Measurements from ENCODE around the gene S1PR5.
"Not testable (repeated sequence)": the region's sequence is repeated elsewhere in the genome, so short reads cannot be mapped to it uniquely, and the experiment has no call there.

S1PR5 gene

GRCh38 chr19:10543059-10543419 lies 25.8 kb upstream of the S1PR5 start:
- no peak for TF ChIP-seq EZH2phosphoT487 (conservative IDR thresholded peaks at IDR 0.05; ENCODE audit: low read length)
- TF ChIP-seq, protein P1, sequence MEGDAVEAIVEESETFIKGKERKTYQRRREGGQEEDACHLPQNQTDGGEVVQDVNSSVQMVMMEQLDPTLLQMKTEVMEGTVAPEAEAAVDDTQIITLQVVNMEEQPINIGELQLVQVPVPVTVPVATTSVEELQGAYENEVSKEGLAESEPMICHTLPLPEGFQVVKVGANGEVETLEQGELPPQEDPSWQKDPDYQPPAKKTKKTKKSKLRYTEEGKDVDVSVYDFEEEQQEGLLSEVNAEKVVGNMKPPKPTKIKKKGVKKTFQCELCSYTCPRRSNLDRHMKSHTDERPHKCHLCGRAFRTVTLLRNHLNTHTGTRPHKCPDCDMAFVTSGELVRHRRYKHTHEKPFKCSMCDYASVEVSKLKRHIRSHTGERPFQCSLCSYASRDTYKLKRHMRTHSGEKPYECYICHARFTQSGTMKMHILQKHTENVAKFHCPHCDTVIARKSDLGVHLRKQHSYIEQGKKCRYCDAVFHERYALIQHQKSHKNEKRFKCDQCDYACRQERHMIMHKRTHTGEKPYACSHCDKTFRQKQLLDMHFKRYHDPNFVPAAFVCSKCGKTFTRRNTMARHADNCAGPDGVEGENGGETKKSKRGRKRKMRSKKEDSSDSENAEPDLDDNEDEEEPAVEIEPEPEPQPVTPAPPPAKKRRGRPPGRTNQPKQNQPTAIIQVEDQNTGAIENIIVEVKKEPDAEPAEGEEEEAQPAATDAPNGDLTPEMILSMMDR (IDR thresholded peaks at IDR 0.05; ENCODE audit: insufficient read depth, low read length, poor library complexity, severe bottlenecking), result no peak
- no peak overlapping the region for H2AFZ ChIP-seq (ENCODE audit: low read depth, low read length, severe bottlenecking)
- H3K27me3 ChIP-seq (ENCODE audit: low read length), result no peaks in the 10 kb centered on the region
- H3K9me2 ChIP-seq (replicated peaks; ENCODE audit: insufficient read depth, low read length), result no peaks in the 10 kb centered on the region
- H3K79me2 ChIP-seq (ENCODE audit: insufficient read depth, low read length), result peaks cover 7% of the 10 kb centered on the region; the same call in 1 of the 2 replicates
- H3K27ac ChIP-seq (ENCODE audit: low read depth, low read length), result no peak overlapping the region
- no peaks in the 10 kb centered on the region for H4K20me1 ChIP-seq (ENCODE audit: low read depth, low read length)
- H3K4me2 ChIP-seq (ENCODE audit: low read depth, low read length, poor library complexity, severe bottlenecking), result peak overlapping the region; percentile 74
- peaks cover 10% of the 10 kb centered on the region for H3F3A ChIP-seq (ENCODE audit: insufficient read depth)
- peak overlapping the region; percentile 92; the same call in 1 of the 2 replicates for H3K9ac ChIP-seq (ENCODE audit: low read length)
- H3K4me3 ChIP-seq (ENCODE audit: insufficient read depth, low read length, poor library complexity, severe bottlenecking), result peak overlapping the region; percentile 94
- H3K36me3 ChIP-seq (ENCODE audit: low read length), result no peaks in the 10 kb centered on the region
- no peaks in the 10 kb centered on the region for H3K9me3 ChIP-seq (ENCODE audit: insufficient read depth, low read length)

DNA sequence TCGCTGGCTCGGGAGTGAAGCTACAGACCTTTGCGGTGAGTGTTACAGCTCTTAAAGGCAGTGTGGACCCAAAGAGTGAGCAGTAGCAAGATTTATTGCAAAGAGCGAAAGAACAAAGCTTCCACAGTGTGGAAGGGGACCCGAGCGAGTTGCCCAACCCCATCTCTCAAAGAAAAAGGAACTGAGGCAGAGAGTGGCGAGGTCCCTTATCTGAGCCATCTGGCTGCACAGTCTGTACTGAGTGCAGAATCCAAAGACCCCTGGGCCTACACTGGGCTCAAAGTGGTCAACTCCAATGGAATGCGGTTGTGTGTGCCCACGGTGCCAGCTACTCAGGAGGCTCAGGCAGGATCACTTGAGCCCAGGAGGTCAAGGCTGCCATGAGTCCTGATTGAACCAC lies 21.8 kb upstream of the S1PR5 start:
- H3K27ac ChIP-seq (ENCODE audit: low read depth, low read length); H3K36me3 ChIP-seq (ENCODE audit: low read length); H3K9ac ChIP-seq (ENCODE audit: low read length); H4K20me1 ChIP-seq (ENCODE audit: low read depth, low read length); H3K4me3 ChIP-seq (ENCODE audit: insufficient read depth, low read length, poor library complexity, severe bottlenecking); H3K9me3 ChIP-seq (ENCODE audit: insufficient read depth, low read length); H3K27me3 ChIP-seq (ENCODE audit: low read length); H2AFZ ChIP-seq (ENCODE audit: low read depth, low read length, severe bottlenecking); H3K79me2 ChIP-seq (ENCODE audit: insufficient read depth, low read length); H3K4me2 ChIP-seq (ENCODE audit: low read depth, low read length, poor library complexity, severe bottlenecking); H3K9me2 ChIP-seq (replicated peaks; ENCODE audit: insufficient read depth, low read length): not testable (repeated sequence)
- peaks cover 10% of the 10 kb centered on the region for H3F3A ChIP-seq (ENCODE audit: insufficient read depth)

- Histone ChIP-seq H3K9me3 (ENCODE audit: insufficient read depth, low read length) (no peaks in the 10 kb centered on the region), H3K9me2 (replicated peaks; ENCODE audit: insufficient read depth, low read length) (no peaks in the 10 kb centered on the region), H3F3A (ENCODE audit: insufficient read depth) (peaks cover 10% of the 10 kb centered on the region), H4K20me1 (ENCODE audit: low read depth, low read length) (no peaks in the 10 kb centered on the region), H3K36me3 (ENCODE audit: low read length) (no peaks in the 10 kb centered on the region), H2AFZ (ENCODE audit: low read depth, low read length, severe bottlenecking) (no peak overlapping the region), H3K79me2 (ENCODE audit: insufficient read depth, low read length) (no peaks in the 10 kb centered on the region), H3K27me3 (ENCODE audit: low read length) (no peaks in the 10 kb centered on the region), H3K27ac (ENCODE audit: low read depth, low read length) (no peak overlapping the region), H3K4me3 (ENCODE audit: insufficient read depth, low read length, poor library complexity, severe bottlenecking) (no peak overlapping the region), H3K9ac (ENCODE audit: low read length) (no peak overlapping the region), H3K4me2 (ENCODE audit: low read depth, low read length, poor library complexity, severe bottlenecking) (no peak overlapping the region)
- no peak for TF ChIP-seq EZH2phosphoT487 (conservative IDR thresholded peaks at IDR 0.05; ENCODE audit: low read length)
- TF ChIP-seq, protein P1 (IDR thresholded peaks at IDR 0.05; ENCODE audit: insufficient read depth, low read length, poor library complexity, severe bottlenecking), result no peak
Observed at GRCh38 chr19:10538204-10538983, 21.1 kb upstream of the S1PR5 start.

DNA sequence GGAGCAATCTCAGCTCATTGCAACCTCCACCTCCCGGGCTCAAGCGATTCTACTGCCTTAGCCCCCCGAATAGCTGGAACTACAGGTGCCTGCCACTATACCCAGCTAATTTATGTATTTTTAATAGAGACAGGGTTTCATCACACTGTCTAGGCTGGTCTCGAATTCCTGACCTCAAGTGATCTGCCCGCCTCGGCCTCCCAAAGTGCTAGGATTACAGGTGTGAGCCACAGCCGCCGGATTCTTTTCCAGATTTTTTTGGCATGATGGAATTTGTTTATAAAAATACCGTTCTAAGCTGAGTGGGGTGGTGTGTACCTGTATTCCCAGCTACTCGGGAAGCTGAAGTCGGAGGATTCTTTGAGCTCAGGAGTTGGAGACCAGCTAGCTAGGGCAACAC lies 20.4 kb upstream of the S1PR5 start:
- Histone ChIP-seq H2AFZ (ENCODE audit: low read depth, low read length, severe bottlenecking) (no peak overlapping the region), H3K79me2 (ENCODE audit: insufficient read depth, low read length) (no peaks in the 10 kb centered on the region), H3K9ac (ENCODE audit: low read length) (no peak overlapping the region), H4K20me1 (ENCODE audit: low read depth, low read length) (no peaks in the 10 kb centered on the region), H3K4me2 (ENCODE audit: low read depth, low read length, poor library complexity, severe bottlenecking) (no peak overlapping the region), H3K9me3 (ENCODE audit: insufficient read depth, low read length) (no peaks in the 10 kb centered on the region), H3K36me3 (ENCODE audit: low read length) (no peaks in the 10 kb centered on the region), H3K9me2 (replicated peaks; ENCODE audit: insufficient read depth, low read length) (no peaks in the 10 kb centered on the region), H3K27me3 (ENCODE audit: low read length) (no peaks in the 10 kb centered on the region), H3F3A (ENCODE audit: insufficient read depth) (peaks cover 3% of the 10 kb centered on the region), H3K27ac (ENCODE audit: low read depth, low read length) (no peak overlapping the region), H3K4me3 (ENCODE audit: insufficient read depth, low read length, poor library complexity, severe bottlenecking) (no peak overlapping the region)
- TF ChIP-seq, protein P1 (IDR thresholded peaks at IDR 0.05; ENCODE audit: insufficient read depth, low read length, poor library complexity, severe bottlenecking), result no peak
- TF ChIP-seq EZH2phosphoT487 (conservative IDR thresholded peaks at IDR 0.05; ENCODE audit: low read length), result no peak

Data from SU-DHL-6 (cell line).